DND-41 (cell line): ENCODE data around the gene KNG1.

Experiments
- CTCF ChIP-seq: IDR thresholded peaks from 2 replicates; pipeline ENCODE4 v1.5.1; 2012; ENCODE audit warnings: borderline replicate concordance, low read length, moderate library complexity, mild to moderate bottlenecking; ENCODE audit not compliant: poor library complexity, severe bottlenecking; ENCODE audit errors: extremely low read depth
- EZH2 ChIP-seq: IDR thresholded peaks from 3 replicates; pipeline ENCODE4 v1.6.1; 2012; ENCODE audit warnings: borderline replicate concordance, low read depth, mild to moderate bottlenecking, moderate library complexity, low read length, inconsistent platforms; ENCODE audit not compliant: severe bottlenecking

- TF ChIP-seq CTCF (no peak), EZH2 (no peak)
Measured at GRCh38 chr3:186787642-186788481, 70.7 kb downstream of the KNG1 start.
